Measurements from ENCODE around the gene SMIM12. TPM values are rescaled to one million over a fixed set of nuclear protein-coding genes. Genes with fewer than 3 reads are reported as not detected.
"Not testable (repeated sequence)": the region's sequence is repeated elsewhere in the genome, so short reads cannot be mapped to it uniquely, and the experiment has no call there.

SMIM12 gene
- polyA plus RNA-seq, 3 donors, result 31.8 to 121 (median 93.7) TPM

DNA sequence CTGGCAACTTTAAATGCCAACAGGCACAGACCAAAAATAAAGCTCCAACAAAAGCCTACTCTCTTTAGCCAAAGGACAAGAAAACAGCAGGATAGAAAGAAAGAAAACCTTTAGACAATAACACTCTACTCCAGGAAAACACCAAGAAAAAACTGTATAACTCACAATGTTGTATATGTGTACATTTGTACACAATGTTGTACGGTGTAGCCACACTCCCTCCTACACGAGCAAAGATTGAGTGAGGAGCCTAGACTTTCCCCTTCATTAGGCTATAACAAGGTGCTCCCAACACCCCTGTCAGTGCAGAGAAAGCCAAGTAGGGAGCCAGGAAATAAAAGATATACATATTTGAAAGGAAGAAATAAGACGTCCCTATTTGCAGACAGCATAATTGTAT lies 42.8 kb downstream of the SMIM12 start:
- no peak overlapping the region for H3K4me2 ChIP-seq (replicated peaks; ENCODE audit: extremely low read depth, low read length, poor library complexity, severe bottlenecking)
- peaks cover 0 to 2% (median 0%) of the 10 kb centered on the region in 7 donors for H3K9me3 Mint-ChIP-seq
- peaks cover 1 to 4% (median 3%) of the 10 kb centered on the region in 3 donors for H3K27me3 Mint-ChIP-seq (ENCODE audit: low read depth in 3 of 3)
- H3K27me3 ChIP-seq (ENCODE audit: control insufficient read depth in 2 of 2, insufficient read depth in 2 of 2, low read length in 2 of 2), result no peaks in the 10 kb centered on the region
- no peaks in the 10 kb centered on the region for H3K4me1 ChIP-seq (ENCODE audit: control insufficient read depth in 1 of 2, insufficient read depth in 2 of 2, low read length in 2 of 2)
- H3K4me3 Mint-ChIP-seq, result no peak overlapping the region
- H3K9me3 ChIP-seq (replicated peaks in 1 of 2; ENCODE audit: control insufficient read depth in 1 of 2, insufficient read depth in 1 of 2, low read length in 2 of 2), result no peaks in the 10 kb centered on the region
- no peak overlapping the region for H3K27ac Mint-ChIP-seq
- no peak overlapping the region for H3K4me3 ChIP-seq (replicated peaks in 1 of 3; ENCODE audit: low read depth in 2 of 3, low read length in 3 of 3)
- no peak overlapping the region for H3K9ac ChIP-seq (ENCODE audit: insufficient read depth, low read length, poor library complexity, severe bottlenecking)
- no peak overlapping the region for H3K27ac ChIP-seq (ENCODE audit: low read depth in 1 of 2, low read length in 2 of 2)
- no CpG with 5 or more reads among the region's 3 CpGs for WGBS (ENCODE audit: insufficient coverage)
- H3K36me3 ChIP-seq (replicated peaks in 1 of 2; ENCODE audit: control insufficient read depth in 1 of 2, insufficient read depth in 2 of 2, low read length in 2 of 2), result no peaks in the 10 kb centered on the region
- intact Hi-C loops (cut with micrococcal nuclease), result no loop called here
- H4K20me1 ChIP-seq (ENCODE audit: insufficient read depth, low read length), result no peaks in the 10 kb centered on the region
- DNase-seq, result no peak
- H3K79me2 ChIP-seq (ENCODE audit: insufficient read depth, low read length), result no peaks in the 10 kb centered on the region
- no peaks in the 10 kb centered on the region for H3K36me3 Mint-ChIP-seq
- TF ChIP-seq CTCF (IDR thresholded peaks at IDR 0.05), result no peak
- peaks cover 4% of the 10 kb centered on the region for H3K4me1 Mint-ChIP-seq
- H2AFZ ChIP-seq (ENCODE audit: insufficient read depth, low read depth, low read length, poor library complexity, severe bottlenecking), result no peak overlapping the region

GRCh38 chr1:34816332-34816731 lies 43.2 kb downstream of the SMIM12 start:
- no peak overlapping the region for H3K4me3 Mint-ChIP-seq
- no peaks in the 10 kb centered on the region for H3K36me3 ChIP-seq (replicated peaks in 1 of 2; ENCODE audit: control insufficient read depth in 1 of 2, insufficient read depth in 2 of 2, low read length in 2 of 2)
- no peaks in the 10 kb centered on the region for H3K4me1 ChIP-seq (ENCODE audit: control insufficient read depth in 1 of 2, insufficient read depth in 2 of 2, low read length in 2 of 2)
- no peaks in the 10 kb centered on the region for H3K9me3 ChIP-seq (replicated peaks in 1 of 2; ENCODE audit: control insufficient read depth in 1 of 2, insufficient read depth in 1 of 2, low read length in 2 of 2)
- no peak overlapping the region for H3K27ac Mint-ChIP-seq
- no peaks in the 10 kb centered on the region for H4K20me1 ChIP-seq (ENCODE audit: insufficient read depth, low read length)
- H3K27me3 ChIP-seq (ENCODE audit: control insufficient read depth in 2 of 2, insufficient read depth in 2 of 2, low read length in 2 of 2), result no peaks in the 10 kb centered on the region
- H3K27me3 Mint-ChIP-seq (ENCODE audit: low read depth in 3 of 3), result peaks cover 1 to 3% (median 3%) of the 10 kb centered on the region in 3 donors
- H3K9ac ChIP-seq (ENCODE audit: insufficient read depth, low read length, poor library complexity, severe bottlenecking), result no peak overlapping the region
- no peak for DNase-seq
- intact Hi-C loops (cut with micrococcal nuclease), result no loop called here
- H2AFZ ChIP-seq (ENCODE audit: insufficient read depth, low read depth, low read length, poor library complexity, severe bottlenecking), result no peak overlapping the region
- TF ChIP-seq CTCF (IDR thresholded peaks at IDR 0.05), result no peak
- H3K4me2 ChIP-seq (replicated peaks; ENCODE audit: extremely low read depth, low read length, poor library complexity, severe bottlenecking), result no peak overlapping the region
- no peaks in the 10 kb centered on the region for H3K36me3 Mint-ChIP-seq
- H3K9me3 Mint-ChIP-seq, result peaks cover 0 to 2% (median 0%) of the 10 kb centered on the region in 7 donors
- H3K27ac ChIP-seq (ENCODE audit: low read depth in 1 of 2, low read length in 2 of 2), result no peak overlapping the region
- H3K79me2 ChIP-seq (ENCODE audit: insufficient read depth, low read length), result no peaks in the 10 kb centered on the region
- no peaks in the 10 kb centered on the region for H3K4me1 Mint-ChIP-seq
- H3K4me3 ChIP-seq (replicated peaks in 1 of 3; ENCODE audit: low read depth in 2 of 3, low read length in 3 of 3), result no peak overlapping the region

DNA sequence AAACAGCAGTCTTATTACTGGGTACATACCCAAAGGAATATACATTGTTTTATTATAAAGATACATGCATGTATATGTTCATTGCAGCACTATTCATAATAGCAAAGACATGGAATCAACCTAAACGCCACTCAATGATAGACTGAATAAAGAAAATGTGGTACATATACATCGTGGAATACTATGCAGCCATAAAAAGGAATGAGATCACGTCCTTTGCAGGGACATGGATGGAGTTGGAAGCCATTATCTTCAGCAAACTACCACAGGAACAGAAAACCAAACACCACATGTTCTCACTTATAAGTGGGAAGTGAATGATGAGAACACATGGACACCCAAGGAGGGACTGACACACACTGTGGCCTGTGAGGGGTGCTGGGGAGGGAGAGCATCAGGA lies 48.8 kb downstream of the SMIM12 start:
- no CpG with 5 or more reads among the region's 3 CpGs for WGBS (ENCODE audit: insufficient coverage)
- H3K27me3 Mint-ChIP-seq (ENCODE audit: low read depth in 3 of 3); H2AFZ ChIP-seq (ENCODE audit: insufficient read depth, low read depth, low read length, poor library complexity, severe bottlenecking); H3K27me3 ChIP-seq (ENCODE audit: control insufficient read depth in 2 of 2, insufficient read depth in 2 of 2, low read length in 2 of 2); H3K27ac ChIP-seq (ENCODE audit: low read depth in 1 of 2, low read length in 2 of 2); H3K4me3 ChIP-seq (replicated peaks in 1 of 3; ENCODE audit: low read depth in 2 of 3, low read length in 3 of 3); H3K36me3 ChIP-seq (replicated peaks in 1 of 2; ENCODE audit: control insufficient read depth in 1 of 2, insufficient read depth in 2 of 2, low read length in 2 of 2); H3K9ac ChIP-seq (ENCODE audit: insufficient read depth, low read length, poor library complexity, severe bottlenecking); H3K4me1 ChIP-seq (ENCODE audit: control insufficient read depth in 1 of 2, insufficient read depth in 2 of 2, low read length in 2 of 2); H3K4me1 Mint-ChIP-seq; H4K20me1 ChIP-seq (ENCODE audit: insufficient read depth, low read length); H3K36me3 Mint-ChIP-seq; H3K4me2 ChIP-seq (replicated peaks; ENCODE audit: extremely low read depth, low read length, poor library complexity, severe bottlenecking); H3K27ac Mint-ChIP-seq; H3K4me3 Mint-ChIP-seq; intact Hi-C loops (cut with micrococcal nuclease); H3K79me2 ChIP-seq (ENCODE audit: insufficient read depth, low read length); H3K9me3 Mint-ChIP-seq; H3K9me3 ChIP-seq (replicated peaks in 1 of 2; ENCODE audit: control insufficient read depth in 1 of 2, insufficient read depth in 1 of 2, low read length in 2 of 2); DNase-seq: not testable (repeated sequence)
